HL-60 (cell line): ENCODE data around the gene MAP3K10.

Source experiments
- CTCF ChIP-seq: IDR thresholded peaks from one replicate; pipeline ENCODE4 v1.5.1; 2011; ENCODE audit warnings: low read length, control low read depth, inconsistent platforms; ENCODE audit not compliant: insufficient read depth
- GABPA ChIP-seq: IDR thresholded peaks from 2 replicates; pipeline ENCODE4 v1.6.1; 2012; ENCODE audit warnings: low read depth
- POLR2AphosphoS5 ChIP-seq: IDR thresholded peaks from 2 replicates; pipeline ENCODE4 v1.6.1; 2012; ENCODE audit warnings: low read depth
- REST ChIP-seq: IDR thresholded peaks from 2 replicates; pipeline ENCODE4 v1.6.1; 2012; ENCODE audit warnings: low read depth; ENCODE audit not compliant: insufficient replicate concordance

- no peak for TF ChIP-seq CTCF
- TF ChIP-seq GABPA, result no peak
- no peak for TF ChIP-seq POLR2AphosphoS5
- TF ChIP-seq REST, result no peak
Observed at GRCh38 chr19:40175820-40176219, 15.4 kb upstream of the MAP3K10 start.
